GM23338 (cell line): ENCODE data around the gene UQCC2. TPM values are rescaled to one million over a fixed set of nuclear protein-coding genes. Genes with fewer than 3 reads are reported as not detected.

ENCODE experiments used
- ATAC-seq: fragments of 200-7000 bp; cut with Tn5 transposase; 3 replicates; pipeline ENCODE4 v1.9.1; 2020
- DNase-seq: peaks from one replicate; pipeline ENCODE4 v3.0.0-alpha.2; 2015; ENCODE audit warnings: low spot score
- H2AFZ ChIP-seq: fragments of 200-600 bp; sonication (generic); 2 replicates; pipeline ENCODE4 v1.8.0; 2016; ENCODE audit warnings: antibody characterized with exemption, mild to moderate bottlenecking, moderate library complexity
- H3F3A ChIP-seq: fragments of 200-600 bp; sonication (generic); replicated peaks from 2 replicates; pipeline ENCODE4 v1.8.0; 2017; ENCODE audit warnings: antibody characterized with exemption, mixed run types, low read depth
- H3K27ac ChIP-seq: fragments of 200-600 bp; sonication (generic); 2 replicates; pipeline ENCODE4 v1.6.1; 2016; ENCODE audit warnings: low read depth
- H3K27me3 ChIP-seq: fragments of 200-600 bp; sonication (generic); 2 replicates; pipeline ENCODE4 v1.8.0; 2016; ENCODE audit warnings: mild to moderate bottlenecking, mixed run types, moderate library complexity; ENCODE audit not compliant: insufficient read depth
- H3K36me3 ChIP-seq: fragments of 200-600 bp; sonication (generic); 2 replicates; pipeline ENCODE4 v1.8.0; 2016; ENCODE audit warnings: mild to moderate bottlenecking; ENCODE audit not compliant: insufficient read depth
- H3K4me1 ChIP-seq: fragments of 200-600 bp; sonication (generic); 2 replicates; pipeline ENCODE4 v1.8.0; 2016; ENCODE audit warnings: mild to moderate bottlenecking, moderate library complexity; ENCODE audit not compliant: insufficient read depth
- H3K4me2 ChIP-seq: fragments of 200-600 bp; sonication (generic); 2 replicates; pipeline ENCODE4 v1.7.1; 2017; ENCODE audit warnings: mixed run types
- H3K4me3 ChIP-seq: fragments of 200-600 bp; sonication (generic); 2 replicates; pipeline ENCODE4 v1.6.1; 2016; ENCODE audit warnings: mixed run types
- H3K79me2 ChIP-seq: fragments of 200-600 bp; sonication (generic); replicated peaks from 2 replicates; pipeline ENCODE4 v1.8.0; 2017; ENCODE audit warnings: mild to moderate bottlenecking; ENCODE audit not compliant: insufficient read depth
- H3K9me2 ChIP-seq: fragments of 200-600 bp; sonication (generic); 2 replicates; pipeline ENCODE4 v1.8.0; 2017; ENCODE audit not compliant: insufficient read depth
- H4K20me1 ChIP-seq: fragments of 200-600 bp; sonication (generic); replicated peaks from 2 replicates; pipeline ENCODE4 v1.8.0; 2017; ENCODE audit warnings: mild to moderate bottlenecking; ENCODE audit not compliant: insufficient read depth
- H3K27ac Mint-ChIP-seq: 2 replicates; pipeline ENCODE4 v1.8.0; 2020; ENCODE audit warnings: inconsistent platforms, mild to moderate bottlenecking, moderate library complexity, mixed read lengths
- H3K27me3 Mint-ChIP-seq: 3 replicates; pipeline ENCODE4 v1.8.0; 2022; ENCODE audit warnings: low read depth, mild to moderate bottlenecking, moderate library complexity, mixed read lengths, inconsistent platforms; ENCODE audit not compliant: insufficient read depth, poor library complexity
- H3K36me3 Mint-ChIP-seq: 3 replicates; pipeline ENCODE4 v1.8.0; 2021; ENCODE audit warnings: low read depth, mild to moderate bottlenecking, inconsistent platforms, moderate library complexity, mixed read lengths
- H3K4me1 Mint-ChIP-seq: 3 replicates; pipeline ENCODE4 v1.8.0; 2020; ENCODE audit warnings: mild to moderate bottlenecking, inconsistent platforms, mixed read lengths
- H3K4me3 Mint-ChIP-seq: 3 replicates; pipeline ENCODE4 v1.8.0; 2021; ENCODE audit warnings: moderate library complexity, mild to moderate bottlenecking, inconsistent platforms, mixed read lengths
- H3K9me3 Mint-ChIP-seq: 3 replicates; pipeline ENCODE4 v1.8.0; 2020; ENCODE audit warnings: moderate library complexity, mild to moderate bottlenecking, inconsistent platforms, mixed read lengths
- CREB1 ChIP-seq: fragments of 250-450 bp; sonication (Bioruptor Pico); IDR thresholded peaks from 2 replicates; pipeline ENCODE4 v1.5.0; 2020; ENCODE audit warnings: low read depth, mild to moderate bottlenecking, moderate library complexity
- CTCF ChIP-seq, 2 experiments: fragments of 200-600 bp in 1 of 2; sonication (generic) in 1 of 2; conservative IDR thresholded peaks; 2 replicates each; pipeline versions ENCODE4 v1.5.1 to v1.6.1; 2016 to 2017; ENCODE audit warnings: antibody characterized with exemption in 2 of 2, low read depth in 2 of 2, mild to moderate bottlenecking in 2 of 2, moderate library complexity in 1 of 2
- EZH2 ChIP-seq: fragments of 200-600 bp; sonication (generic); IDR thresholded peaks from one replicate; pipeline ENCODE4 v1.8.0; 2017; ENCODE audit warnings: antibody characterized with exemption, mild to moderate bottlenecking, low read depth; ENCODE audit not compliant: unreplicated experiment
- EZH2phosphoT487 ChIP-seq: fragments of 200-600 bp; sonication (generic); IDR thresholded peaks from one replicate; pipeline ENCODE4 v1.8.1; 2018; ENCODE audit warnings: antibody characterized with exemption; ENCODE audit not compliant: unreplicated experiment
- JUNB ChIP-seq: IDR thresholded peaks from one replicate; pipeline ENCODE4 v1.6.1; 2016; ENCODE audit warnings: antibody characterized with exemption; ENCODE audit not compliant: unreplicated experiment
- NANOG ChIP-seq: IDR thresholded peaks from 2 replicates; pipeline ENCODE4 v1.6.1; 2016; ENCODE audit warnings: antibody characterized with exemption, borderline replicate concordance
- POLR2AphosphoS5 ChIP-seq: IDR thresholded peaks from 2 replicates; pipeline ENCODE4 v1.6.1; 2016; ENCODE audit warnings: antibody characterized with exemption, low read depth
- STAT1 ChIP-seq: IDR thresholded peaks from one replicate; pipeline ENCODE4 v1.6.1; 2016; ENCODE audit warnings: antibody characterized with exemption; ENCODE audit not compliant: unreplicated experiment
- ZNF114 ChIP-seq: fragments of 250-450 bp; sonication (Bioruptor Pico); IDR thresholded peaks from 2 replicates; pipeline ENCODE4 v1.5.0; 2020; ENCODE audit warnings: mild to moderate bottlenecking, moderate library complexity
- ZNF331 ChIP-seq: fragments of 250-450 bp; sonication (Bioruptor Pico); IDR thresholded peaks from 2 replicates; pipeline ENCODE4 v1.5.0; 2020; ENCODE audit warnings: low read depth, mild to moderate bottlenecking, moderate library complexity
- polyA plus RNA-seq: library from polyadenylated mRNA; unstranded; fragments of >200 nt; fragmentation: Nextera tagmentation; extraction: Ambion mirVana; gene quantifications from 2 replicates; pipeline ENCODE4 v1.2.1, GENCODE V29; 2016
- total RNA-seq: library from RNA; depleted of rRNA; stranded (reverse); fragments of >200 nt; shearing (Covaris generic); gene quantifications from 2 replicates; pipeline ENCODE4 v1.2.3, GENCODE V29; 2014
- TF ChIP-seq, protein P1 (sequence below): fragments of 250-450 bp; sonication (Bioruptor Pico); IDR thresholded peaks from 2 replicates; pipeline ENCODE4 v1.5.0; 2020; ENCODE audit warnings: mild to moderate bottlenecking, moderate library complexity
- TF ChIP-seq, protein P2 (sequence below): IDR thresholded peaks from one replicate; pipeline ENCODE4 v1.6.1; 2018; ENCODE audit warnings: antibody characterized with exemption; ENCODE audit not compliant: unreplicated experiment
- TF ChIP-seq, protein P3 (sequence below): IDR thresholded peaks from 2 replicates; pipeline ENCODE4 v1.6.1; 2016; ENCODE audit warnings: antibody characterized with exemption

Gene UQCC2
- total and polyA plus RNA-seq, 2 experiments from 2014 or later: 48.9 to 379 TPM

DNA sequence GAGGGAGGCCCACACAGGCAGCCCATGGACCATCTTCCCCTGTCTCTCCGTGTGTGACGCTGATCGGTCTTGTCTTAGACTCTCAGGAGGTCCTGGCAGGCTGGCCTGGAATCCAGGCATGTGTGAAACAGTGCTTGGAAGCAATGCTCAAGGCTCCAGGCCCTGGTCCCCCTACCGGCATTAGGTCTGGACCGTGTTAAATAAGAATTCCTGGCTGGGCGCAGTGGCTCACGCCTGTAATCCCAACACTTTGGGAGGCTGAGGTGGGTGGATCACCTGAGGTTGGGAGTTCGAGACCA is 22.2 kb upstream of the UQCC2 start:
- Mint-ChIP-seq H3K27me3 (peaks cover 9% of the 10 kb centered on the region), H3K9me3 (no peaks in the 10 kb centered on the region), H3K36me3 (no peaks in the 10 kb centered on the region), H3K4me3 (no peak overlapping the region), H3K27ac (no peak overlapping the region), H3K4me1 (no peaks in the 10 kb centered on the region)
- ATAC-seq: no peak
- no peaks in the 10 kb centered on the region for H3F3A ChIP-seq
- no peaks in the 10 kb centered on the region; the same call in 1 of the 2 replicates for H3K36me3 ChIP-seq
- H3K27ac ChIP-seq: no peak overlapping the region
- H3K4me1 ChIP-seq: no peaks in the 10 kb centered on the region
- no peak overlapping the region for H3K4me2 ChIP-seq
- no peak overlapping the region for H3K4me3 ChIP-seq
- H3K79me2 ChIP-seq: no peaks in the 10 kb centered on the region
- H4K20me1 ChIP-seq: no peaks in the 10 kb centered on the region
- TF ChIP-seq, protein P1, sequence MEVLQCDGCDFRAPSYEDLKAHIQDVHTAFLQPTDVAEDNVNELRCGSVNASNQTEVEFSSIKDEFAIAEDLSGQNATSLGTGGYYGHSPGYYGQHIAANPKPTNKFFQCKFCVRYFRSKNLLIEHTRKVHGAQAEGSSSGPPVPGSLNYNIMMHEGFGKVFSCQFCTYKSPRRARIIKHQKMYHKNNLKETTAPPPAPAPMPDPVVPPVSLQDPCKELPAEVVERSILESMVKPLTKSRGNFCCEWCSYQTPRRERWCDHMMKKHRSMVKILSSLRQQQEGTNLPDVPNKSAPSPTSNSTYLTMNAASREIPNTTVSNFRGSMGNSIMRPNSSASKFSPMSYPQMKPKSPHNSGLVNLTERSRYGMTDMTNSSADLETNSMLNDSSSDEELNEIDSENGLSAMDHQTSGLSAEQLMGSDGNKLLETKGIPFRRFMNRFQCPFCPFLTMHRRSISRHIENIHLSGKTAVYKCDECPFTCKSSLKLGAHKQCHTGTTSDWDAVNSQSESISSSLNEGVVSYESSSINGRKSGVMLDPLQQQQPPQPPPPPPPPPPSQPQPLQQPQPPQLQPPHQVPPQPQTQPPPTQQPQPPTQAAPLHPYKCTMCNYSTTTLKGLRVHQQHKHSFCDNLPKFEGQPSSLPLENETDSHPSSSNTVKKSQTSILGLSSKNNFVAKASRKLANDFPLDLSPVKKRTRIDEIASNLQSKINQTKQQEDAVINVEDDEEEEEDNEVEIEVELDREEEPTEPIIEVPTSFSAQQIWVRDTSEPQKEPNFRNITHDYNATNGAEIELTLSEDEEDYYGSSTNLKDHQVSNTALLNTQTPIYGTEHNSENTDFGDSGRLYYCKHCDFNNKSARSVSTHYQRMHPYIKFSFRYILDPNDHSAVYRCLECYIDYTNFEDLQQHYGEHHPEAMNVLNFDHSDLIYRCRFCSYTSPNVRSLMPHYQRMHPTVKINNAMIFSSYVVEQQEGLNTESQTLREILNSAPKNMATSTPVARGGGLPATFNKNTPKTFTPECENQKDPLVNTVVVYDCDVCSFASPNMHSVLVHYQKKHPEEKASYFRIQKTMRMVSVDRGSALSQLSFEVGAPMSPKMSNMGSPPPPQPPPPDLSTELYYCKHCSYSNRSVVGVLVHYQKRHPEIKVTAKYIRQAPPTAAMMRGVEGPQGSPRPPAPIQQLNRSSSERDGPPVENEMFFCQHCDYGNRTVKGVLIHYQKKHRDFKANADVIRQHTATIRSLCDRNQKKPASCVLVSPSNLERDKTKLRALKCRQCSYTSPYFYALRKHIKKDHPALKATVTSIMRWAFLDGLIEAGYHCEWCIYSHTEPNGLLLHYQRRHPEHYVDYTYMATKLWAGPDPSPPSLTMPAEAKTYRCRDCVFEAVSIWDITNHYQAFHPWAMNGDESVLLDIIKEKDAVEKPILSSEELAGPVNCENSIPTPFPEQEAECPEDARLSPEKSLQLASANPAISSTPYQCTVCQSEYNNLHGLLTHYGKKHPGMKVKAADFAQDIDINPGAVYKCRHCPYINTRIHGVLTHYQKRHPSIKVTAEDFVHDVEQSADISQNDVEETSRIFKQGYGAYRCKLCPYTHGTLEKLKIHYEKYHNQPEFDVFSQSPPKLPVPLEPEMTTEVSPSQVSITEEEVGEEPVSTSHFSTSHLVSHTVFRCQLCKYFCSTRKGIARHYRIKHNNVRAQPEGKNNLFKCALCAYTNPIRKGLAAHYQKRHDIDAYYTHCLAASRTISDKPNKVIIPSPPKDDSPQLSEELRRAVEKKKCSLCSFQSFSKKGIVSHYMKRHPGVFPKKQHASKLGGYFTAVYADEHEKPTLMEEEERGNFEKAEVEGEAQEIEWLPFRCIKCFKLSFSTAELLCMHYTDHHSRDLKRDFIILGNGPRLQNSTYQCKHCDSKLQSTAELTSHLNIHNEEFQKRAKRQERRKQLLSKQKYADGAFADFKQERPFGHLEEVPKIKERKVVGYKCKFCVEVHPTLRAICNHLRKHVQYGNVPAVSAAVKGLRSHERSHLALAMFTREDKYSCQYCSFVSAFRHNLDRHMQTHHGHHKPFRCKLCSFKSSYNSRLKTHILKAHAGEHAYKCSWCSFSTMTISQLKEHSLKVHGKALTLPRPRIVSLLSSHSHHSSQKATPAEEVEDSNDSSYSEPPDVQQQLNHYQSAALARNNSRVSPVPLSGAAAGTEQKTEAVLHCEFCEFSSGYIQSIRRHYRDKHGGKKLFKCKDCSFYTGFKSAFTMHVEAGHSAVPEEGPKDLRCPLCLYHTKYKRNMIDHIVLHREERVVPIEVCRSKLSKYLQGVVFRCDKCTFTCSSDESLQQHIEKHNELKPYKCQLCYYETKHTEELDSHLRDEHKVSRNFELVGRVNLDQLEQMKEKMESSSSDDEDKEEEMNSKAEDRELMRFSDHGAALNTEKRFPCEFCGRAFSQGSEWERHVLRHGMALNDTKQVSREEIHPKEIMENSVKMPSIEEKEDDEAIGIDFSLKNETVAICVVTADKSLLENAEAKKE (CRISPR knock-in tag): no peak
- TF ChIP-seq, protein P2, sequence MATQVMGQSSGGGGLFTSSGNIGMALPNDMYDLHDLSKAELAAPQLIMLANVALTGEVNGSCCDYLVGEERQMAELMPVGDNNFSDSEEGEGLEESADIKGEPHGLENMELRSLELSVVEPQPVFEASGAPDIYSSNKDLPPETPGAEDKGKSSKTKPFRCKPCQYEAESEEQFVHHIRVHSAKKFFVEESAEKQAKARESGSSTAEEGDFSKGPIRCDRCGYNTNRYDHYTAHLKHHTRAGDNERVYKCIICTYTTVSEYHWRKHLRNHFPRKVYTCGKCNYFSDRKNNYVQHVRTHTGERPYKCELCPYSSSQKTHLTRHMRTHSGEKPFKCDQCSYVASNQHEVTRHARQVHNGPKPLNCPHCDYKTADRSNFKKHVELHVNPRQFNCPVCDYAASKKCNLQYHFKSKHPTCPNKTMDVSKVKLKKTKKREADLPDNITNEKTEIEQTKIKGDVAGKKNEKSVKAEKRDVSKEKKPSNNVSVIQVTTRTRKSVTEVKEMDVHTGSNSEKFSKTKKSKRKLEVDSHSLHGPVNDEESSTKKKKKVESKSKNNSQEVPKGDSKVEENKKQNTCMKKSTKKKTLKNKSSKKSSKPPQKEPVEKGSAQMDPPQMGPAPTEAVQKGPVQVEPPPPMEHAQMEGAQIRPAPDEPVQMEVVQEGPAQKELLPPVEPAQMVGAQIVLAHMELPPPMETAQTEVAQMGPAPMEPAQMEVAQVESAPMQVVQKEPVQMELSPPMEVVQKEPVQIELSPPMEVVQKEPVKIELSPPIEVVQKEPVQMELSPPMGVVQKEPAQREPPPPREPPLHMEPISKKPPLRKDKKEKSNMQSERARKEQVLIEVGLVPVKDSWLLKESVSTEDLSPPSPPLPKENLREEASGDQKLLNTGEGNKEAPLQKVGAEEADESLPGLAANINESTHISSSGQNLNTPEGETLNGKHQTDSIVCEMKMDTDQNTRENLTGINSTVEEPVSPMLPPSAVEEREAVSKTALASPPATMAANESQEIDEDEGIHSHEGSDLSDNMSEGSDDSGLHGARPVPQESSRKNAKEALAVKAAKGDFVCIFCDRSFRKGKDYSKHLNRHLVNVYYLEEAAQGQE: no peak
- TF ChIP-seq EZH2phosphoT487 (no peak), EZH2 (no peak), CTCF (conservative IDR thresholded peaks at IDR 0.05; ENCODE audit: low read depth in 2 of 2) (no peak), NANOG (no peak), CREB1 (CRISPR knock-in tag) (no peak), ZNF331 (CRISPR knock-in tag) (no peak), JUNB (no peak), ZNF114 (no peak), STAT1 (no peak), POLR2AphosphoS5 (no peak)
- TF ChIP-seq, protein P3, sequence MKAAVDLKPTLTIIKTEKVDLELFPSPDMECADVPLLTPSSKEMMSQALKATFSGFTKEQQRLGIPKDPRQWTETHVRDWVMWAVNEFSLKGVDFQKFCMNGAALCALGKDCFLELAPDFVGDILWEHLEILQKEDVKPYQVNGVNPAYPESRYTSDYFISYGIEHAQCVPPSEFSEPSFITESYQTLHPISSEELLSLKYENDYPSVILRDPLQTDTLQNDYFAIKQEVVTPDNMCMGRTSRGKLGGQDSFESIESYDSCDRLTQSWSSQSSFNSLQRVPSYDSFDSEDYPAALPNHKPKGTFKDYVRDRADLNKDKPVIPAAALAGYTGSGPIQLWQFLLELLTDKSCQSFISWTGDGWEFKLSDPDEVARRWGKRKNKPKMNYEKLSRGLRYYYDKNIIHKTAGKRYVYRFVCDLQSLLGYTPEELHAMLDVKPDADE: no peak
- H3K9me2 ChIP-seq: no peaks in the 10 kb centered on the region
- no peak overlapping the region for H2AFZ ChIP-seq
- no peak for DNase-seq
- H3K27me3 ChIP-seq: no peaks in the 10 kb centered on the region
